Neural crest cell (in vitro differentiated cells): Measurements from ENCODE around the gene HSPBP1. TPM values are rescaled to one million over a fixed set of nuclear protein-coding genes. Genes with fewer than 3 reads are reported as not detected.

Experiments used
- DNase-seq: peaks from one replicate; pipeline ENCODE4 v3.0.0; 2021; ENCODE audit warnings: low read depth, mixed read lengths, low spot score
- H3K27ac Mint-ChIP-seq: one replicate; pipeline ENCODE4 v1.8.0; 2021; ENCODE audit warnings: mild to moderate bottlenecking, mixed read lengths; ENCODE audit not compliant: unreplicated experiment
- H3K27me3 Mint-ChIP-seq: 2 replicates; pipeline ENCODE4 v1.8.0; 2021; ENCODE audit warnings: low read depth, mild to moderate bottlenecking, mixed read lengths
- H3K36me3 Mint-ChIP-seq: 2 replicates; pipeline ENCODE4 v1.8.0; 2021; ENCODE audit warnings: low read depth, mild to moderate bottlenecking, mixed read lengths
- H3K4me1 Mint-ChIP-seq: 2 replicates; pipeline ENCODE4 v1.8.0; 2021; ENCODE audit warnings: mixed read lengths
- H3K4me3 Mint-ChIP-seq: one replicate; pipeline ENCODE4 v1.8.0; 2021; ENCODE audit warnings: mild to moderate bottlenecking, mixed read lengths
- H3K9me3 Mint-ChIP-seq: 2 replicates; pipeline ENCODE4 v1.8.0; 2021; ENCODE audit warnings: mixed read lengths
- total RNA-seq: library from RNA; stranded (reverse); gene quantifications from 2 replicates; pipeline ENCODE4 v1.2.1, GENCODE V29; 2021
- TF ChIP-seq, protein P1 (sequence below): fragments of 200-600 bp; sonication (generic); conservative IDR thresholded peaks from 2 replicates; pipeline ENCODE4 v1.5.0; 2021; ENCODE audit warnings: antibody characterized with exemption, mild to moderate bottlenecking

Gene HSPBP1
- total RNA-seq, 1 donor from 2014 or later = 54.7 TPM

DNA sequence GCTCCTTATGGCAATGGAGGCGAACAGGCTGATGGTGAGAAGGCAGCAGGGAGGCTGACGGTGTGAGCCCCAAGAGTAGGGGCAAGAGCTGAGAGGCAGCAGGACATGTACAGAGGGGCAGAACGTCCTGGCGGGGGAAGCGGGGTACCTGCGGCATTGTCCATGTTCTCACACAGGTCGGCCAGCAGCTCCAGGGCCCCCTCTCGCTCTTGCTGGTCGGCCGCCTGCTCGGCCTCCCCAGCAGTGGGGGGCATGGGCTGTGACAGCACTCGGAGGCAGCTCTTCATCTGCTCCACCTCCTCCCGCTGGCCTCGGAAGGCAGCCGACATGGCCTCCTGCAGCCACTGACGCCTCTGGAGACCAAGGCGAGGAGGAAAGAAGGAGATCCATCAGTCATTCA, 2.4 kb downstream of the HSPBP1 start:
- Mint-ChIP-seq H3K36me3 (peaks cover 3% of the 10 kb centered on the region), H3K4me1 (peaks cover 26% of the 10 kb centered on the region), H3K27ac (no peak overlapping the region), H3K4me3 (peak overlapping the region; percentile 51), H3K27me3 (no peaks in the 10 kb centered on the region), H3K9me3 (no peaks in the 10 kb centered on the region)
- no peak for DNase-seq
- TF ChIP-seq, protein P1, sequence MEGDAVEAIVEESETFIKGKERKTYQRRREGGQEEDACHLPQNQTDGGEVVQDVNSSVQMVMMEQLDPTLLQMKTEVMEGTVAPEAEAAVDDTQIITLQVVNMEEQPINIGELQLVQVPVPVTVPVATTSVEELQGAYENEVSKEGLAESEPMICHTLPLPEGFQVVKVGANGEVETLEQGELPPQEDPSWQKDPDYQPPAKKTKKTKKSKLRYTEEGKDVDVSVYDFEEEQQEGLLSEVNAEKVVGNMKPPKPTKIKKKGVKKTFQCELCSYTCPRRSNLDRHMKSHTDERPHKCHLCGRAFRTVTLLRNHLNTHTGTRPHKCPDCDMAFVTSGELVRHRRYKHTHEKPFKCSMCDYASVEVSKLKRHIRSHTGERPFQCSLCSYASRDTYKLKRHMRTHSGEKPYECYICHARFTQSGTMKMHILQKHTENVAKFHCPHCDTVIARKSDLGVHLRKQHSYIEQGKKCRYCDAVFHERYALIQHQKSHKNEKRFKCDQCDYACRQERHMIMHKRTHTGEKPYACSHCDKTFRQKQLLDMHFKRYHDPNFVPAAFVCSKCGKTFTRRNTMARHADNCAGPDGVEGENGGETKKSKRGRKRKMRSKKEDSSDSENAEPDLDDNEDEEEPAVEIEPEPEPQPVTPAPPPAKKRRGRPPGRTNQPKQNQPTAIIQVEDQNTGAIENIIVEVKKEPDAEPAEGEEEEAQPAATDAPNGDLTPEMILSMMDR = no peak

DNA sequence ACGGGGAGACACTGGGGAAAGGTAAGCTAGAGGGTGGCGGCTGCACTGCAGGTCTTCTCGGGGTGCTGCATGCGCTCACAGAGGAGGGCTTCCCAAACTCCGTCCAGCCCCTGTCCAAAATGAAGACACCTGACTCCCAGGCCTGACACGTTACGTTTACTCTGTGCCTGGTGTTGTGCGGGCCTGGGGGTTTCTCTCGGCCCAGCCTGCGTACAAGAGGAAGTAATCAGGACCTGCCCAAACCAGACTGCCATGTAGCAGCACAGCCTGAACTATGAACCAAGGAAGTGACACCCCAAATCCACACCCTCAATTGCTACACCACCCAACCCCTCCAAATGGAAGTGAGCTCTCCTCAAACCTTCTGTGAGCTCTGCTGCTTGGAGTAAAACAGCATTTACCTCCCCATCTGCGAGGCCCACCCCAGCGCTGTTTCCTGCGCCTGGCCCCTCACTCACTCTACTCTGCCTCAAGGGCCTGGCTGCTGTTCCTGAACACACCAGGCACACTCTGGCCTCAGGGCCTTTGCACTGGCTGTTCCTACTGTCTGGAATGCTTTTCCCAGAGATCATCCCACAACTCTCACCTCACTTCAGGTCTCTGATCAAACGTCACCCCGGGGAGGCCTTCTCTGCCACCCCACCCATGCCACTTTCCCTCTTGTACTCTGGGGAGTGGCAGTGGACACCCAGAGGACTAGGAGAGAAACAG, 3.0 kb downstream of the HSPBP1 start:
- TF ChIP-seq, protein P1 = no peak
- Mint-ChIP-seq H3K36me3 (peaks cover 3% of the 10 kb centered on the region), H3K27ac (no peak overlapping the region), H3K4me1 (peaks cover 26% of the 10 kb centered on the region), H3K27me3 (no peaks in the 10 kb centered on the region), H3K9me3 (no peaks in the 10 kb centered on the region), H3K4me3 (peak overlapping the region; percentile 73)
- DNase-seq = no peak

DNA sequence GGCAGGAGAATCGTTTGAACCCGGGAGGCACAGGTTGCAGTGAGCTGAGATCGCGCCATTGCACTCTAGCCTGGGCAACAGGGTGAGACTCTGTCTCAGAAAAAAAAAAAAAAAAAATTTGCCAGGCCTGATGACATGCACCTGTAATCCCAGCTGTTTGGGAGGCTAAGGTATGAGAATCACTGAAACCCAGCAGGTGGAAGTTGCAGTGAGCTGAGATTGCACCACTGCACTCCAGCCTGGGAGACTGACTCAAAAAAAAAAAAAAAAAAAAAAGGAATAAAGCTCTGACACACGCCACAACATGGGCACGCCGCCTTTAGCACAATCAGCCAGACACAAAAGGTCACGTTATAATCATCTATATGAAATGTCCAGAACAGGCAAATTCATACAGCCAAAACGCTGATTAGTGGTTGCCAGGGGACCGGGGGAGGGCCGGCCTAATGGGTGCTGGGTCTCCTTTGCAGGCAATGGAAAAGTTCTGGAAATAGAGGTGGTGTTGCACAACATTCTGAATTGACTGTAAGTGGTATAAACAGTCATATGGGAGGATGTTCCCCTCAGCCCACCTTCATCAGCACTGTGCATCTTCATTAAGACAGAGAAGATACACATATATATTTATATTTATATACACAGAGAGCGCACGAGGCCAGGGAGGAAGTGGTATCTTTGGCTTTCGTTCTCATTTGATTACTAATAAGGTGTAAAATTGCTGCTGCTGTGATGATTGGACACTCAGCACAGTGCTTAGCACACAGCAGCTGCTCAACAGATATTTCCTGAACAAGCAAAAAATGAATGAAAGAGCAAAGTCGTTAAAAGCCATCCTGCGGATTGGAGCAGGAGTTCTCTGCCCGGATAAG, 3.8 kb downstream of the HSPBP1 start:
- DNase-seq = no peak
- Mint-ChIP-seq H3K36me3 (peaks cover 3% of the 10 kb centered on the region), H3K27me3 (no peaks in the 10 kb centered on the region), H3K9me3 (no peaks in the 10 kb centered on the region), H3K27ac (peak overlapping the region; percentile 67), H3K4me3 (peak overlapping the region; percentile 73), H3K4me1 (peaks cover 21% of the 10 kb centered on the region)
- TF ChIP-seq, protein P1 = no peak

DNA sequence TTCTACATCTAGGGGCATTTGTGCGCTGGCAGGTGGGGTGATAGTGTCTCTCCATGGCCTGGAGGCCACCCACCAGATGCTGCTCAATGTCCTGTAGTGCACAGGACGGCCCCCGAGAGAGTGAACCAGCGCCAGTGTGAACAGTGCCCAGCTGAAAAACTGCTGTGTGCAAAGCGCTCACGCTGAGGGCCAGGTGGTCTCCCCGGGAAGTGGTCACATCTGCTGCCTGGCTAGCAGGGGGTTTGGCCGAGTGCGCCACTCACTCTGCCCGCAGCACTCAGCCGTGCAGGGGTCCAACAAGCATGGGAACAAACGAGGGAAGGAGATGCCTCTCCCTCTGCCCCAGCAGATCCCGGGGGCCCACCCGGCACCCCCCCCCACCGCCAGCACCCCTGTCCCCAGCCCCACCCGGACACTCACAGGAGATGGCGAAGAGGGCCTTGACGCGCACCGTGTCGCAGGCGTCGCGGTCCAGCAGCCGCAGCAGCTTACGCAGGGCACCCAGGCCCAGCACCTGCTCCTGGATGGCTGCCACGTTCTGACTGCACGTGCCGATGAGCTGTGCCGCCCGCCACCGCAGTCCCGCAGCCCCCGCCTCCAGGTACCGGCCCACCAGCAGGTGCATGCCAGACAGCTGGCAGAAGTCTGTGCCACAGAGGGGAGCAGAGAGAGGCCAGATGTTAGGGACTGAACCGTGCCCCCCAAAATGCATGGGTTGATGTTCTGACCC, 5.8 kb downstream of the HSPBP1 start:
- Mint-ChIP-seq H3K36me3 (peaks cover 6% of the 10 kb centered on the region), H3K4me1 (peaks cover 3% of the 10 kb centered on the region), H3K9me3 (no peaks in the 10 kb centered on the region), H3K27ac (no peak overlapping the region), H3K27me3 (no peaks in the 10 kb centered on the region), H3K4me3 (no peak overlapping the region)
- no peak for DNase-seq
- TF ChIP-seq, protein P1 = no peak

DNA sequence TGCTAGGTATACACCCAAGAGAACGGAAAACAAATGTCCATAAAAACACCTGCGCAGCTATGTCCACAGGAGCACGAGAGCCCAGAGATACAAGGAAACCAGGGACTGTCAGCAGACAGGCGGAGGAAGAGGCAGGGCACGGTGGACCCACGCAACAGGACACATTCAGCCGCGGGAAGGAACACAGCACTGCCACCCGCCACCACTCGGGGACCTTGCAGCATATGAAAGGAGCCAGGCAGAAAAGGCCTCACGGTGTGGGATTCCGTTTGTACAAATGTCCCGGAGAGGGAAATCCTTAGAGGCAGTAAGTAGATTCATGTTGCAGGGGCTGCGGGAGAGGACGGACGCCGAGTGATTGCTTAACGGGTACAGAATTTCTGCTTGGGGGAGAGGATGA, 7.8 kb downstream of the HSPBP1 start:
- Mint-ChIP-seq H3K27ac (no peak overlapping the region), H3K4me1 (no peaks in the 10 kb centered on the region), H3K9me3 (no peaks in the 10 kb centered on the region), H3K4me3 (peak overlapping the region; percentile 5), H3K36me3 (peaks cover 8% of the 10 kb centered on the region), H3K27me3 (no peaks in the 10 kb centered on the region)
- TF ChIP-seq, protein P1 = no peak
- DNase-seq = no peak
